Germinal center (tissue), 1 donor: ENCODE results near the gene CISD1.
A peak's percentile ranks its signal among the peaks of the same experiment; 100 is the strongest.

Source experiments
- DNase-seq: peaks from one replicate; pipeline ENCODE4 v3.0.0; 2012; ENCODE audit warnings: mixed read lengths, low spot score

Gene CISD1

GRCh38 chr10:58266003-58266825, 2.7 kb upstream of the CISD1 start:
- DNase-seq, result peak; percentile 5

GRCh38 chr10:58266826-58267712, 1.9 kb upstream of the CISD1 start:
- peak; percentile 63 for DNase-seq

GRCh38 chr10:58267713-58268453, 1.1 kb upstream of the CISD1 start, which contains the start of gene IPMK:
IPMK (minus strand) TSS chr10:58267894; CDS start chr10:58267611, 283 bp downstream.
- DNase-seq, result peak; percentile 88

- no peak for DNase-seq
These were observed 462 bp upstream of the CISD1 start for GRCh38 chr10:58268454-58268945.

GRCh38 chr10:58269782-58270290, 874 bp downstream of the CISD1 start:
- DNase-seq, result no peak

GRCh38 chr10:58275261-58275660, 6.3 kb downstream of the CISD1 start:
- no peak for DNase-seq

- no peak for DNase-seq
These were observed 6.9 kb downstream of the CISD1 start for GRCh38 chr10:58275908-58276307.

GRCh38 chr10:58278274-58278961, 9.5 kb downstream of the CISD1 start:
- DNase-seq, result no peak

GRCh38 chr10:58278962-58279307, 10.0 kb downstream of the CISD1 start:
- no peak for DNase-seq

- no peak for DNase-seq
These were observed 11.5 kb downstream of the CISD1 start for GRCh38 chr10:58280477-58280876.

GRCh38 chr10:58281092-58281752, 12.3 kb downstream of the CISD1 start:
- DNase-seq, result no peak

- DNase-seq, result peak; percentile 40
These were observed 13.7 kb downstream of the CISD1 start for GRCh38 chr10:58282615-58283014.

- DNase-seq, result peak; percentile 22
These were observed 22.7 kb downstream of the CISD1 start for GRCh38 chr10:58291538-58292174.

- no peak for DNase-seq
These were observed 25.0 kb downstream of the CISD1 start for GRCh38 chr10:58293989-58294388.

GRCh38 chr10:58299580-58299979, 30.6 kb downstream of the CISD1 start:
- DNase-seq, result peak; percentile 54

GRCh38 chr10:58300676-58301075, 31.7 kb downstream of the CISD1 start:
- DNase-seq, result no peak

- no peak for DNase-seq
These were observed 33.3 kb downstream of the CISD1 start for GRCh38 chr10:58302254-58302653.

GRCh38 chr10:58304099-58304633, 35.2 kb downstream of the CISD1 start:
- no peak for DNase-seq

GRCh38 chr10:58305821-58306220, 36.9 kb downstream of the CISD1 start:
- no peak for DNase-seq

GRCh38 chr10:58307676-58308075, 38.7 kb downstream of the CISD1 start:
- DNase-seq, result no peak
